Stimulated activated CD4-positive, alpha-beta T cell treated with anti-CD3 and anti-CD28 coated beads, TNF-alpha, amount 100 ng/mL, for 1 hour (primary cell): ENCODE results near the gene C1QBP.
"Not testable (repeated sequence)": the region's sequence is repeated elsewhere in the genome, so short reads cannot be mapped to it uniquely, and the experiment has no call there.

Experiments used
- DNase-seq, 3 donors: peaks; one replicate each; pipeline ENCODE4 v3.0.0-alpha.2; 2020; ENCODE audit warnings: low read depth in 3 of 3, low spot score in 1 of 3

The C1QBP gene

GRCh38 chr17:5431949-5432556 lies 6.9 kb downstream of the C1QBP start:
- no peak for DNase-seq

DNA sequence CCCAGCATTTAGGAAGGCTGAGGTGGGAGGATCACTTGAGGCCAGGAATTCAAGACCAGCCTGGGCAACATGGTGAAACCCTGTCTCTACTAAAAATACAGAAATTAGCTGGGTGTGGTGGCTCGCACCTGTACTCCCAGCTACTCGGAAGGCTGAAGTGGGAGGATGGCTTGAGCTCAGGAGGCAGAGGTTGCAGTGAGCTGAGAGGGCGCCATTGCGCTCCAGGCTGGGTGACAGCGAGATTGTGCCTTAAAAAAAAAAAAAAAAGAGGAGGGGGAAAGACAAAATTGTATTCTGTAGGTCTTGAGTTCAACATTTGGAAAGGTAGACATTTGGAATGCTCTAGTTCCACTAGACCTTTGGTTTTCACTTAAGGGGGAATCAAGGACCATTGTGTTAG lies 7.7 kb downstream of the C1QBP start:
- not testable (repeated sequence) for DNase-seq

DNA sequence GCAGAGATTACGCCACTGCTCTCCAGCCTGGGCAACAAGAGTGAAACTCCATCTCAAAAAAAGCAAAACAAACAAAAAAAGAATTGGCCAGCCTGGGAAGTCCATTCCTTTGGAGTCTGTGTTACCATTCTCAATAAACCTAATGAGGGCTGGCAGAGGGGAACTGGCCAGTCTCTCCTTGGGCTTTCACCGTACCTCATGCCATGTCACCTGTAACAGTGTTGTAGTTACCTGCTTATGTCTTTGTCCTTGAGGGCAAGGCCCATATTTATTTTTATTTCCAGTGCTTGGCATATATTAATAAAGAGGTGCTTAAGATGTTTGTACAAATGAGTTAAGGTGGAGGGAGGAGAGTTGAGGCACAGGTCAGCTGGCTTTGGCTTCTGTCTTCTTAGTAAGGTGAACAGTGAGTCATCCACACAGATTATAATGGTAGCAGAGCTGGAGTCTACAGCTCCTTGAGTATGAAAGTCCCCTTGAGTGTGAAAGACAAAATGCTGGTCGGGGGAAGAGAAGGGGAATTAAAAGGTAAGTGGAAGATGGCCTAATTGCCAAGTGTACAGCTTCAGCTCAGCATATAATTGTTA lies 8.4 kb downstream of the C1QBP start:
- DNase-seq, result no peak

DNA sequence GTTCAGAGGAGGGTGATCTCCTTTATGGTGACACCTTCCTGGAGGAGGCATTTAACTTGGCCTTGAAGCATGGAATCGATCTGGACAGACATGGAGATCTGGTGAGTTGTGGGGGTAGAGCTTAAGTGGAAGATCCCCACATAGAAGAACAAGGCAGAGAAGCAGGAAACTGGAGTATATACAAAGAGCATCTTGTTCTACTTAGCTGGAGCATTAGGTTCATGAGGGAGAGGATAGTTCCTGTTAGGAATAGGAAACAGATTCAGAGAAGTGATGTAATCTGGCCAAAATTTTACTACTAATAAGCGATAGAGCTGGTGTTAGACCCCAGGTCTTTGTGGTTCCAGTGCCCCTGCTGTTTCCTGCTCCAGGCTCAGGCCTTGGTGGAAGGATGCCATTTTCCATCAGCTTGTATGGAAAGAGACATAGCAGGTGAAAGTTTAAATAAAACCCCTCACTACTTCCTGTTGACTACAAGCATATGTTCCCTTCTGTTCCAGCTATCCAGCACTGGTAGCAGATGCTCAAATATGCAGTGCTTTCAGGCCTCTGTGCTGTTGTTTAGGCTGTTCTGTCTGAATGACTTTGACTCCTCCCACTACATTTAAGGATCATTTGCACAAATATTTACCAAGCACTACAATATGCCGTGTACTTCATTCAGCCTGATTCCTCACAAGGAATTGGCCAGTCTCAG lies 9.6 kb downstream of the C1QBP start:
- DNase-seq, result no peak

DNA sequence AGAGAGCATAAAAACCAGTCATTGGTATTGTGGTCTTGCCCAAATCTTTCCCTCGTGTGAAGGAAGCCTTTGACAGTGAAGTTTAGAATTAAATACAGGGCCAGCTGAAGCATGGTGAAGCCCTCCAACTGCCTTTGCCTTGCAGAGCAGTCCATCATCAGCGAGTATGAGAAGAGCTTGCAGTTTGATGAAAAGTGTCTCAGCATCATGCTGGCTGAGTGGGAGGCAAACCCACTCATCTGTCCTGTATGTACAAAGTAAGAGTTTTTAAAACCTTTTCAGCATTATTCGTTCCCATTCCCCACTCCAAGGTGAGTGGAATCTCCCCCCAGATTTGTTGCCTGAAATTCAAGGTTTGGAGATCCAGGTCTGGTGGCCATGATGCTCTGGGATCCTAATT lies 13.1 kb downstream of the C1QBP start:
- DNase-seq, result no peak

- DNase-seq, result no peak
These were observed 14.0 kb downstream of the C1QBP start for GRCh38 chr17:5424909-5425308.

- no peak for DNase-seq
These were observed 16.4 kb downstream of the C1QBP start for GRCh38 chr17:5422505-5422904.

- DNase-seq, result peak; percentile 62 to 70 (median 65)
These were observed 18.8 kb downstream of the C1QBP start, which contains the start of gene RPAIN for GRCh38 chr17:5419959-5420653. Gene RPAIN (plus strand): TSS chr17:5420182. CDS start chr17:5420211, 29 bp downstream.

- DNase-seq, result peak; percentile 80 to 87 (median 87)
These were observed 19.5 kb downstream of the C1QBP start, which contains the start of gene NUP88 for GRCh38 chr17:5419356-5419958. Gene NUP88 (minus strand): TSS chr17:5419662. CDS start chr17:5419650, 12 bp downstream.

DNA sequence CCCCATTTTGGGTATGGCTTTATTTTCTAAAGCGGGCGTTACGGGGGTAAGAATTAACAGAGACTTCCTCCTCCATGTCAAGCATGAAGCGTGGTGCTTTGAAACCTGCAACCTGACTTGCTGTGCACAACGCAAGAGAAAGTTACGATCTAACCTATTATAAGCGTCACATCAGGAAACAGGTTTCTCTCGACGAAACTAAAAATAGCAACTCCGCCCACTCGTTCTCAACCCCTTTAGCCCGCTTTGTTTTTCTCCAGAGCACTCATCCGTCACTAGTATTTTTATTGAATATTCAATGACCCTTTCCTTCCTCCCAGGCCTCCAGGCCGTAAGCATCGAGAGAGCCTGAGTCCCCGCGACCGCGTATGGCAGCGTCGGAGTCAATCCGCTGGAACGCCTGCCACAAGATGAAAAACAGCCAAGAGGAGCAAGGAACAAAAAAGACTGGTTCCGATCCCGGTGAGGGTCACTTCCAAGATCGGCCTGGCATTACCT lies 20.0 kb downstream of the C1QBP start:
- peak in 2 of 3 donors; percentile 11 to 33 for DNase-seq

- no peak for DNase-seq
These were observed 22.1 kb downstream of the C1QBP start for GRCh38 chr17:5416901-5417300.

DNA sequence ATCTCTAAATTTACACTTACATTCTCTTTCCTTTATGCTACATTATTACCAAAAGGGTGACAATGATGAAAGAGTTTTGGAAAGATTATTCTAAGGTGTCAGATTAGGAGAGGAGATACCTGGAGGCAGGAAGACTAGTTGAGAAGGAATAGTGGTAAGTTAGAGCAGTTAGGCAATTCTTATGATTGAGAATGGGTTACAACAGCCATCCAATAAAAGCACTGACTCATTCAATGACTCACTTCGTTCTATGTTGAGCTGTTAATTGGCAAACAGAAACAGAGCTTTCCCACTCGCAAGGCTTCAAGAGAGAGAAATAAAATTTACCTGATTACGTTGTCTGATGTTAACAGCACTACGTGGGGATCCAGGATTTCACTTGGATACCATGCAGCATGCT lies 25.3 kb downstream of the C1QBP start:
- DNase-seq, result no peak

- DNase-seq, result no peak
These were observed 28.2 kb downstream of the C1QBP start for GRCh38 chr17:5410594-5411272.

GRCh38 chr17:5408186-5408585 lies 30.8 kb downstream of the C1QBP start:
- no peak for DNase-seq

DNA sequence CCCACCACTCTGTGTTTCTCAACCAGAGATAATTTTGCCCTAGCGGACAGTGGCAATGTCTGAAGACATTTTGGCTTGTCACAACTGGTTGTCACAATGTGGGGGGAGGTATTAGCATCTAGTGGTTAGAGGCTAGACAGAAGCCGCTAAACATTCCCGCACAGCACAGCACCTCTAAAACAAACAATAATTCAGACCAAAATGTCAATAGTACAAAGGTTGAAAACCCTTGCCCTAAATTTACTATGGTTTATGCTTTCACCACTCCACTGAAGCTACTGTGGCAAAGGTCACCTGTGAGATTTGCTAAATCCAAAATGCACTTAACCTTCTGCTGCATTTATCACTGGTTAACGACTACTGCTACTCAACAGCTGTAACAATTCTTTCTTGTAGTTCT lies 33.6 kb downstream of the C1QBP start:
- DNase-seq, result no peak

GRCh38 chr17:5399767-5400166 lies 39.2 kb downstream of the C1QBP start:
- DNase-seq, result no peak

DNA sequence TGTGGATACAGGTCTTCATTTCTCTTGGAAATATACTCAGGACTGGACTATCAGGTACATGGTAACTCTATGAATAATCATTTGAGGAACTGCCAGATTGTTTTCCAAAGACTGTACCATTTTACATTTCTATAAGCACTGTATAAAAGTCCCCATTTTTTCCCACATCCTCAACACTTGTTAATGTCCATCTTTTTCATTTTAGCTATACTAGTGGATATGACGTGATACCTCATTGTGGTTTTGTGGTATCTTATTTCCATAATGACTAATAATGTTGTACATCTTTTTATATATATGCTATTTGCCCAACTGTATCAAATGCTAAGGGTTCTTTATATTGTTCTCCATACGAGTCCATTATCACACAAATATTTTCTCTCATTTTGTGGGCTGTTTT lies 42.3 kb downstream of the C1QBP start:
- no peak for DNase-seq

DNA sequence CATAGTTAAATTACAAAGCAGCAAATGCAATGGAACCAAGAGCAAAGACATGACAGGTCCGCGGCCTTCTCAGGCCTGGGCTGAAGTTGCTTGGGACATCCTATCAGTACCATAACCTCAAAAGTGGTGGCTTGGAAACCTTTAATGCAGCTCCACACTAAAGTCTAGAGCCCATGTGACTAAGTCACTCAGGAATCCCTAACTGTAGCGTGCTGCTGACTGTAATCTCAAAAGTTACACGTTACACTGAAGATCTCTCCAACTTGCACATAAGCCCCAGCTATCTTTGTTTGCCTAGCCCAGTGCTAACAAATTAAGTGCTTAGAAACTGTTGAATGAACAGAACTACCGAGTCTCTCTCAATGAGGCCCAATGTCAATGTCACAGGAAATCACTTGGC lies 47.3 kb downstream of the C1QBP start:
- no peak for DNase-seq
